HG03045 (cell line): ENCODE data around the gene LAMTOR3.
"Not testable (repeated sequence)": the region's sequence is repeated elsewhere in the genome, so short reads cannot be mapped to it uniquely, and the experiment has no call there.

Source experiments
- ATAC-seq: cut with Tn5 transposase; IDR thresholded peaks from one replicate; pipeline ENCODE4 v1.9.1; 2021; ENCODE audit warnings: mild to moderate bottlenecking, moderate library complexity; ENCODE audit not compliant: unreplicated experiment

LAMTOR3 gene

DNA sequence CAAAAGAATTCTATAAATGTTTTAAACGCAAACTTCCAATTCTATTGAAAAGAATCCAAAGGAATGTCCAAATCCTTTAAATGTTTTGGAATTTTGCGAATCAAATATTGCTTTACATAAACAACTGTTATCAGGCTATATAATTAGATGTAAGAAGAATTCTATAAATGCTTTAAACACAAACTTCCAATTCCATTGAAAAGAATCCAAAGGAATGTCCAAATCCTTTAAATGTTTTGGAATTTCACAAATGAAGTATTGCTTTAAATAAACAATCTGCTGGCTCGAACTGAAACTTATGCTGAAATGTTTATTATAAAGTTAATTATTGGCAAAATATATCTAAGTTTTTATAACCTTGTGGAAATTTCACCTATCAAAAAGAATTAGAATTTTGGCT lies 61.5 kb downstream of the LAMTOR3 start:
- no peak for ATAC-seq

- no peak for ATAC-seq
Observed at GRCh38 chr4:99832321-99832720, 61.9 kb downstream of the LAMTOR3 start.

- not testable (repeated sequence) for ATAC-seq
Observed at GRCh38 chr4:99830051-99830450, 64.2 kb downstream of the LAMTOR3 start.

DNA sequence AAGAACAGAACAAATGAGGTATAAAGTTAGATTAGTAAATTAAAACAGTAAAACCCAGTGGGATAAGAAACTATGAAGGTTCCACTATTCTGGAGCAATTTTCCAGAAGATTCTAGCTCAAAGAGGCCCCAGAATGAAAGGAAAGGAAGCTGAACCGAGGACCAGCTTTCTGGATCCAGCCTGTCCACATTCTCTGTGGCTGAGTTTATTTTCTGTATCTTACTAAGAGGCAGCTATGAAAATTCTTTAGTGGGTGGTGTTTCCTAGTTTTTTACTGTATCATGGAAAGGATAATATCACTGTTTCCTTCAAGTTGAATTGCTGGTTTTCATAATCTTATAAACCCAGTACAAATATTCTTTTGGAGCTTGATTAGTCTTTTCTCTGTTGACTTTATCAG lies 65.8 kb downstream of the LAMTOR3 start:
- ATAC-seq, result no peak
